ENCODE data around the gene RRP1B. TPM values are rescaled to one million over a fixed set of nuclear protein-coding genes. Genes with fewer than 3 reads are reported as not detected.

The RRP1B gene
- total RNA-seq, 4 donors from 2014 or later = 17.4 to 22.0 (median 20.8) TPM

GRCh38 chr21:43723648-43724047 is 64.3 kb downstream of the RRP1B start:
- no peak overlapping the region for H3K4me3 ChIP-seq
- intact Hi-C loops (cut with DNase I) = no loop called here
- no peaks in the 10 kb centered on the region for H3K9me3 ChIP-seq
- peaks cover 0 to 10% (median 9%) of the 10 kb centered on the region in 4 donors for H3K36me3 ChIP-seq
- peaks cover 56 to 70% (median 69%) of the 10 kb centered on the region in 4 donors for H3K4me1 ChIP-seq
- no peak overlapping the region for H3K27ac ChIP-seq (replicated peaks in 1 of 4)
- 100% methylated on average over 3 of the region's 12 CpGs for WGBS
- no peak for TF ChIP-seq CTCF (IDR thresholded peaks at IDR 0.05)
- TF ChIP-seq EP300 (IDR thresholded peaks at IDR 0.05) = no peak
- no peak for TF ChIP-seq POLR2AphosphoS5 (IDR thresholded peaks at IDR 0.05)
- TF ChIP-seq POLR2A (IDR thresholded peaks at IDR 0.05; ENCODE audit: low read depth) = no peak
- no peak for DNase-seq (ENCODE audit: extremely low spot score)
- H3K27me3 ChIP-seq = peaks cover 0 to 4% (median 0%) of the 10 kb centered on the region in 4 donors

GRCh38 chr21:43726686-43727518 is 67.5 kb downstream of the RRP1B start:
- Histone ChIP-seq H3K27ac (replicated peaks in 1 of 4) (peak overlapping the region; percentile 80 to 89 (median 84)), H3K4me3 (no peak overlapping the region), H3K27me3 (no peaks in the 10 kb centered on the region), H3K36me3 (peaks cover 0 to 10% (median 9%) of the 10 kb centered on the region in 4 donors), H3K9me3 (no peaks in the 10 kb centered on the region), H3K4me1 (peaks cover 48 to 68% (median 62%) of the 10 kb centered on the region in 4 donors)
- WGBS = 63% methylated on average over 20 of the region's 21 CpGs
- intact Hi-C loops (cut with DNase I) = loop anchor here (5.0 kb wide), 1 partner anchor 50 kb away; the partner anchor contains the start of gene CSTB
- DNase-seq (ENCODE audit: extremely low spot score) = no peak
- no peak for TF ChIP-seq POLR2A (IDR thresholded peaks at IDR 0.05; ENCODE audit: low read depth)
- no peak for TF ChIP-seq EP300 (IDR thresholded peaks at IDR 0.05)
- TF ChIP-seq CTCF (IDR thresholded peaks at IDR 0.05) = no peak
- TF ChIP-seq POLR2AphosphoS5 (IDR thresholded peaks at IDR 0.05) = no peak

DNA sequence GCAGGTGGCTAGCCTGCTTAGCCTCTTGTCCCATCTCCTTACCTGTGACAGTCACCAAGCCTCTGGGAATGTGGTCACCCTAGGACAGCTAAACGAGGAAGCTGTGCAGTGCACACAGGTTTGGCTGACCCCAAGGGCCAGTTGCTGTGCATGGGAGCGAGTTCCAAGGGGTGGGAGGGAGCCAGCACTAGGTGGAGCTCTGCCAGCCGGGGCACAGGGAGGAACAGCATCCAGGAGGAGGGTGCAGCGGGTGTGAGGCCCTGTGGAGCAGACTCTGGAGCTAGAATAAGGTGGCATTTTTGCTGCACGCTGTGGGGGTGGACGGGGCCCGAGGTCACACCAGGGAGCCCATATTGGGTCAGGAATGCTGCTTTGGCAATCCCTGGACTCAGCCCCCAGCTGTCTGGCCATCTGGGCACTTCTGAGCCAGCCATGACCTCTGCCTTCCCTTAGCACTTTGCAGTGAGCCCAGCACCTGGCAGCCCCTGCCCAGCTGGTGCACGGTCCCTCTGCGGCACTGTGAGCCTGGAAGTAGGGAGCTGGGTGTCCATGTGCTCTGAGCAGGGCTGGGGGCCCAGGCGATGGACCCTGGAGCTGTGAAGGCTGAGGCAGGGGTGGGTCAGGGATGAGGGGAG is 68.3 kb downstream of the RRP1B start:
- TF ChIP-seq EP300 (IDR thresholded peaks at IDR 0.05) (no peak), POLR2AphosphoS5 (IDR thresholded peaks at IDR 0.05) (no peak), CTCF (IDR thresholded peaks at IDR 0.05) (no peak), POLR2A (IDR thresholded peaks at IDR 0.05; ENCODE audit: low read depth) (no peak)
- DNase-seq (ENCODE audit: extremely low spot score) = no peak
- Histone ChIP-seq H3K27me3 (no peaks in the 10 kb centered on the region), H3K4me3 (peak overlapping the region; percentile 53 to 71 (median 58)), H3K27ac (replicated peaks in 1 of 4) (peak overlapping the region; percentile 80 to 89 (median 84)), H3K9me3 (no peaks in the 10 kb centered on the region), H3K36me3 (peaks cover 0 to 10% (median 9%) of the 10 kb centered on the region in 4 donors), H3K4me1 (peaks cover 49 to 68% (median 63%) of the 10 kb centered on the region in 4 donors)
- WGBS = 39% methylated on average over 8 of the region's 10 CpGs
- intact Hi-C loops (cut with DNase I) = loop anchor here (5.0 kb wide), 1 partner anchor 50 kb away; the partner anchor contains the start of gene CSTB

GRCh38 chr21:43728154-43728466 is 68.8 kb downstream of the RRP1B start:
- 16% methylated on average over 4 of the region's 7 CpGs for WGBS
- peak overlapping the region; percentile 53 to 71 (median 58) for H3K4me3 ChIP-seq
- intact Hi-C loops (cut with DNase I) = loop anchor here (5.0 kb wide), 1 partner anchor 49 kb away; the partner anchor contains the start of gene CSTB
- H3K9me3 ChIP-seq = no peaks in the 10 kb centered on the region
- DNase-seq (ENCODE audit: extremely low spot score) = no peak
- peaks cover 0 to 10% (median 9%) of the 10 kb centered on the region in 4 donors for H3K36me3 ChIP-seq
- H3K4me1 ChIP-seq = peaks cover 51 to 72% (median 67%) of the 10 kb centered on the region in 4 donors
- H3K27ac ChIP-seq (replicated peaks in 1 of 4) = peak overlapping the region; percentile 80 to 89 (median 84)
- no peaks in the 10 kb centered on the region for H3K27me3 ChIP-seq
- no peak for TF ChIP-seq CTCF (IDR thresholded peaks at IDR 0.05)
- no peak for TF ChIP-seq POLR2AphosphoS5 (IDR thresholded peaks at IDR 0.05)
- no peak for TF ChIP-seq POLR2A (IDR thresholded peaks at IDR 0.05; ENCODE audit: low read depth)
- no peak for TF ChIP-seq EP300 (IDR thresholded peaks at IDR 0.05)
